ENCODE data around the gene GRM1.

DNA sequence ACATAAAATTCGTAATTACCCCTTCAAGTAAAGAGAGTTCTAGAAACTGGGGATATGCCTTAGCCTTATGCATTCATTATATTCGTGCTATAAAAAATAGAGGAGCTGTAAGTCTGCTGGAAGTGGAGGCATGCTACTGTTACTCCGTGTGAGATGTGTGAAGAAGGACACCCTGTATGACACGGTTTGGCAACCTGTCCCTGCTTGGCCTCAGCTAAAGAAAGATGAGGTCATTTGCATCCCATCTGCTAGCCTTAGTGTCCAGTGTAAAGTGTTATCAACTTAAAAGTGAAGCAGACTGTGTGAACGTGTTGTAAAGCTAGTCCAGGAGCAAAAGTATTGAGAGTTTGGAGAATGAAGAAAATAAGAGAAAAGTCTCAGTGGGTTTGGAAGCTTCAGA, 379.7 kb downstream of the GRM1 start:
- TF ChIP-seq EP300 (IDR thresholded peaks at IDR 0.05) (no peak), CHD4 (IDR thresholded peaks at IDR 0.05; ENCODE audit: borderline replicate concordance) (no peak)
- TF ChIP-seq, protein P1, sequence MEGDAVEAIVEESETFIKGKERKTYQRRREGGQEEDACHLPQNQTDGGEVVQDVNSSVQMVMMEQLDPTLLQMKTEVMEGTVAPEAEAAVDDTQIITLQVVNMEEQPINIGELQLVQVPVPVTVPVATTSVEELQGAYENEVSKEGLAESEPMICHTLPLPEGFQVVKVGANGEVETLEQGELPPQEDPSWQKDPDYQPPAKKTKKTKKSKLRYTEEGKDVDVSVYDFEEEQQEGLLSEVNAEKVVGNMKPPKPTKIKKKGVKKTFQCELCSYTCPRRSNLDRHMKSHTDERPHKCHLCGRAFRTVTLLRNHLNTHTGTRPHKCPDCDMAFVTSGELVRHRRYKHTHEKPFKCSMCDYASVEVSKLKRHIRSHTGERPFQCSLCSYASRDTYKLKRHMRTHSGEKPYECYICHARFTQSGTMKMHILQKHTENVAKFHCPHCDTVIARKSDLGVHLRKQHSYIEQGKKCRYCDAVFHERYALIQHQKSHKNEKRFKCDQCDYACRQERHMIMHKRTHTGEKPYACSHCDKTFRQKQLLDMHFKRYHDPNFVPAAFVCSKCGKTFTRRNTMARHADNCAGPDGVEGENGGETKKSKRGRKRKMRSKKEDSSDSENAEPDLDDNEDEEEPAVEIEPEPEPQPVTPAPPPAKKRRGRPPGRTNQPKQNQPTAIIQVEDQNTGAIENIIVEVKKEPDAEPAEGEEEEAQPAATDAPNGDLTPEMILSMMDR (IDR thresholded peaks at IDR 0.05), result no peak

Measured in A549 (cell line).